GM13976 (cell line): Measurements from ENCODE around the gene CEBPE.

ENCODE experiments used
- DNase-seq: peaks from one replicate; pipeline ENCODE4 v3.0.0; 2012; ENCODE audit warnings: low spot score
- in situ Hi-C: fragments of 300-500 bp; cut with MboI; formaldehyde crosslinking; loops from one replicate; pipeline ENCODE4 v1.12.0; 2022; ENCODE audit warnings: low sequenced_read_pairs, mixed read lengths, inconsistent platforms; ENCODE audit not compliant: unreplicated experiment
- TF ChIP-seq, protein P1 (sequence below): IDR thresholded peaks from 2 replicates; pipeline ENCODE4 v1.5.1; 2012; ENCODE audit warnings: borderline replicate concordance, mild to moderate bottlenecking; ENCODE audit not compliant: insufficient read depth; ENCODE audit errors: extremely low read depth, missing control alignments, control extremely low read depth

The CEBPE gene

DNA sequence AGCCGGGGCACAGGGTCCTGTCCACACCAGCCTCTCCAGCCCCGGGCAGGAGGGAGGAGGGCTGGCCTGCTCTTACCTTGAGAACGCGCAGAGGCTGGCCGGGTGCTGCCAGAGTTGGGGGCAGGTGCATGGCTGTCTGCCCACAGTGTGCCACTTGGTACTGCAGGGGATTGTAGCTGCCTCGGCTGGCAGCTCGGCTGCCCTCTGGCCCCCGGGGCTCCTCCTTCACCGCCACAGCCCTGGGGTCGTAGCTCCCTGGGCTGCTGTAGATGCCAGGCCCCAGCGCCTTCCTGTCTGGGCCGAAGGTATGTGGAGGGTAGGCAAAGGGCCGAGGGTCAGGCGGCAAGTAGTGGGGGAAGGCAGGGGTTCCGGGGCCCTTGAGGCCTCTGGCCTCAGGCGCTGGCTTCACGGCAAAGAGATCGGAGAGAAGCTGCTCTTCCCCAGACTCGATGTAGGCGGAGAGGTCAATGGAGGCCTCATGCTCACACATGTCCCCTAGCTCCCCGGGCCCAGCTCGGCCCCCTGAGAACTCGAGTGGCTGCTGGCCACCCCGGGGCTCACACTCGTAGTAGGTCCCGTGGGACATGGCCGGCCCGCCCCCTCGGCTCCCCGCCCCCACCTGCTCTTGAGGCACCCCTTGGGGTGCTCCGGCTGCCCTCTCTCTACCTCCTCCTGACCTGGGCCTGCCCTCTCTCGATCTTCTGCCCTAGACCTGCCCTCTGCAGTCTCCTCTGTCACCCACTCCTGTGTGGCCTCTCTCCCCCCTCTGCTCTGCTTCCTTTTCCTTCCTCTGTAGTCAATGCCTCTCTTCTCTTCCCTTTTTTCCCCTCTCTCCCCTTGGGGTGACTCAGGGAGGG lies at the start of gene CEBPE:
Gene CEBPE (minus strand): TSS at position 750 of the 857 bp plus-strand sequence. CDS start 164 bp downstream, at position 586.
- in situ Hi-C loops = no loop called here
- TF ChIP-seq, protein P1, sequence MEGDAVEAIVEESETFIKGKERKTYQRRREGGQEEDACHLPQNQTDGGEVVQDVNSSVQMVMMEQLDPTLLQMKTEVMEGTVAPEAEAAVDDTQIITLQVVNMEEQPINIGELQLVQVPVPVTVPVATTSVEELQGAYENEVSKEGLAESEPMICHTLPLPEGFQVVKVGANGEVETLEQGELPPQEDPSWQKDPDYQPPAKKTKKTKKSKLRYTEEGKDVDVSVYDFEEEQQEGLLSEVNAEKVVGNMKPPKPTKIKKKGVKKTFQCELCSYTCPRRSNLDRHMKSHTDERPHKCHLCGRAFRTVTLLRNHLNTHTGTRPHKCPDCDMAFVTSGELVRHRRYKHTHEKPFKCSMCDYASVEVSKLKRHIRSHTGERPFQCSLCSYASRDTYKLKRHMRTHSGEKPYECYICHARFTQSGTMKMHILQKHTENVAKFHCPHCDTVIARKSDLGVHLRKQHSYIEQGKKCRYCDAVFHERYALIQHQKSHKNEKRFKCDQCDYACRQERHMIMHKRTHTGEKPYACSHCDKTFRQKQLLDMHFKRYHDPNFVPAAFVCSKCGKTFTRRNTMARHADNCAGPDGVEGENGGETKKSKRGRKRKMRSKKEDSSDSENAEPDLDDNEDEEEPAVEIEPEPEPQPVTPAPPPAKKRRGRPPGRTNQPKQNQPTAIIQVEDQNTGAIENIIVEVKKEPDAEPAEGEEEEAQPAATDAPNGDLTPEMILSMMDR = no peak
- DNase-seq = no peak

DNA sequence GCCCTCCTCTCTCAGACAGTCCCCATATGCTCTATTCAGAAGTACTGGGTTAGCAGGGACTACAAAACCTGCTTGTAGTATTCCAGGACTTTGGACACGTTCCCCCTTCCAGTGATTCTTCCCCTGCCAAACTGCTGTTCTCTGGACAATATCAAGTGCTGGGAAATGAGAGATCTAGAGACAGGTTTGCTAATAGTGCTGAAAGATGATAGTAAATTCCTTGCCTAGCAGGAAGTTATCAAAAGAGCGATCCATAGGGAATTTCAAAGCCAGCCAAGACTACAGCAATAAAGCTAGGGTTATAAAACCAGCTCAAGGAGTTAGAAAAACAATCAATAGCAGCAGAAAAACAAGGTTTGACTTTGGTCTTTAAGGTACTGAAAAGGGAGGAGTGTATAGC lies 49.2 kb upstream of the CEBPE start:
- in situ Hi-C loops = no loop called here
- no peak for DNase-seq
- TF ChIP-seq, protein P1 = no peak

DNA sequence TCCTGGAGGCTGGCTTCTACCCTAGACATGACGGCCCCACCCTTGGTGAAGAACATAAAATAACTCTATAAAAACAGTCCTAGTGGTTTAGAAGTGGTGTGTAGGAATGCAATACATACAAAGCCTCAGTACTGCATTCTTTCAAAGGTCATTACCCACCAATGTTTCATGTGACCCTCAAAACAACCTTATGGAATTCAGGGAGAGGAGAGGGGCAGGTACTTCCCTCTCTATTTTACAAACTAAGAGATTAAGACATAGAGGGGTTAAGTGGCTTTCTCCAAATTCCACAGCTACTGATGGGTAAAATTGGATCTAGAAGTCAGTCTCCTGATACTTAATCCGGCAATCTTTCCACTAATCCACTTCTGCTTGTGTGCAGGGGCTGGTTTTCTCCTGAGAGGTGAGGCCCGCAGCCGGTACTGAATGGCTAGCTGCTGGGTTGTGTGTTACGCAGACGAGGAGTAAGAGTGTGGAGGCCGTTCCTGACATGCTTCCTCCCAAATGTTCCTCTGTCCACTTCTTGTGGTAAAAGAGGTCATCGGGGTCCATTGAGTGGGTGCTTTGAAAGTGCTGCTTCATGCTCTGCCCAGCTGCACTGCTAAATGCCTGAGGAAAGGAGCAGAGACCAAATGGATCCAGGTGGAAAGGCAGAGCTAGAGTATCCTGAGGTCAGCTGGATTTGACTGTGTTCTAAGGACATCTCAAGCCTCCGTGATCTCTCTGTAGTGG lies 48.2 kb upstream of the CEBPE start:
- DNase-seq = no peak
- in situ Hi-C loops = no loop called here
- TF ChIP-seq, protein P1 = no peak

DNA sequence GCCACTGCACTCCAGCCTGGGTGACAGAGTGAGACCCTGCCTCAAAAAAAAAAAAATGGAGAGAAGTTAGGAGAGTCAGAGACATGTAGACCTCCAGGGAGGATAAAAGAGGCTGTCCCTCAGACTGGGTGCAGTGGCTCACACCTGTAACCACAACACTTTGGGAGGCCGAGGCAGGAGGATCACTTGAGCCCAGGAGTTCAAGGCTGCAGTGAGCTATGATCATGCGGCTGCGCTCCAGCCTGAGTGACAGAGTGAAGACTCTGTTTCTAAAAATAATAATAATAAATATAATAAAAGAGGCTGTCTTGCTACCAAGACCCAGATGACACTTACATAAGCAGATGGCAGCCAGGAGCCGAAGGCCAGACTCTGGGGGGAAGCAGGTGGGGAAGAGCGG lies 45.9 kb upstream of the CEBPE start:
- DNase-seq = no peak
- in situ Hi-C loops = no loop called here
- TF ChIP-seq, protein P1 = no peak

DNA sequence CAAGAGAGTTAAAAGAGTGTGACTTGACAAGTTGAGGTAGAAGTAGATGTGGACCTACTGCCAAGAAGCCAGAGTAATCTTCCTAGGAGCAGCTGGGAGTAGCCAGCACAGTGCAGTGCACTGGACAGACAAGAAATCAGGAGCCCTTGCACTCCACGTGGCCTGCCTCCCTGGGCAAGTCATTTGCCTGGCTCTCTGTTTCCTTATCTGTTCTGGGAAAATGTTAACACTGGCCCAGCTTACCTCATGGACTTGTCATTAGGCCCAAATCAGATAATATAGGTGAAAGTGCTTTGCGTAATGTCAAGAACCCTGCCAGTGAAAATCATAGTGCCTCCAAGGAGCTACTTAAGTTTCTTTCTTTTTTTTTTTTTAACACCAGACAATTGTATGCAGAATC lies 45.2 kb upstream of the CEBPE start:
- TF ChIP-seq, protein P1 = no peak
- no peak for DNase-seq
- in situ Hi-C loops = no loop called here

DNA sequence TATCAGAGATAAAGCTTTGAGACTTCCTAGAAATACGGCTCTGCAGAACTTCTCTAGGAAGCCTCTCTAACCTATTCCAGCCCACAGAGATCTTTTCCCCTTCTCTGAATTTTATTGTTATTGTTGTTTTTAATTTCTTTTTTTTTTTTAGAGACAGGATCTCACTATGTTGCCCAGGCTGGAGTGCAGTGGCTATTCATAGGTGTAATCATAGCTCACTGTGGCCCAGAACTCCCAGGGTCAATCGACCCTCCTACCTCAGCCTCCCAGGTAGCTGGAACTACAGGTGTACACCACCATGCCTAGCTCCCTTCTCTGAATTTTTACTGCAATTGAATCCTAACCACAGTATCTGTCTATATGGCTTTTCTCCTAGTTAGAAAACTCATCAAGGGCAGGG lies 44.8 kb upstream of the CEBPE start:
- DNase-seq = no peak
- TF ChIP-seq, protein P1 = no peak
- in situ Hi-C loops = no loop called here
